ENCODE measurements around the gene MAP1LC3B2.
A peak's percentile ranks its signal among the peaks of the same experiment; 100 is the strongest.

MAP1LC3B2 gene

DNA sequence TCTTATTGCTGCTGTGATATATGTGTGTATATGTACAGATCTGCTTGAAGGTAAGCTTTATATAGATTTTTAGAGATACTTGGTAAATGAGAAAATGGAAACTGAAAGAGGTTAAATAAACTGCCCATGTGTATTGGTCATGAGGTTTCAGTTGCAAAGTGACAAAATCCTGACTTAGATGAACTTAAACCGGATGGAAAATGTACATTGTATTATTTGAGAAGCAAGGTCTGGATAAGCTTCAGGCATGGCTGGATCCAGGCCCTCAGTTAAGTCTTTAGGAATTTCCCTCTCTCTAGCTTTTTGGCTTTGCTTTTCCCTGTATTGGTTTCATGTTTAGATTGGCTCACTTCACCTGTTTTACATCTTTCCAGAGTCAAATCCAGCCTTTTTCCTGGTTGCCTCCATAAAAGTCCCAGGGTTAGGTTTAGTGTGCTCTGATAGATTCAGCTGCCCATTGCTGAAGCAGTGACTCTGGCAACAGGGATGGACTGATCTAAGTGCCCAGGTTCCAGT, 21.0 kb upstream of the MAP1LC3B2 start:
- DNase-seq: peak in 1 of 4 experiments; percentile 43

DNA sequence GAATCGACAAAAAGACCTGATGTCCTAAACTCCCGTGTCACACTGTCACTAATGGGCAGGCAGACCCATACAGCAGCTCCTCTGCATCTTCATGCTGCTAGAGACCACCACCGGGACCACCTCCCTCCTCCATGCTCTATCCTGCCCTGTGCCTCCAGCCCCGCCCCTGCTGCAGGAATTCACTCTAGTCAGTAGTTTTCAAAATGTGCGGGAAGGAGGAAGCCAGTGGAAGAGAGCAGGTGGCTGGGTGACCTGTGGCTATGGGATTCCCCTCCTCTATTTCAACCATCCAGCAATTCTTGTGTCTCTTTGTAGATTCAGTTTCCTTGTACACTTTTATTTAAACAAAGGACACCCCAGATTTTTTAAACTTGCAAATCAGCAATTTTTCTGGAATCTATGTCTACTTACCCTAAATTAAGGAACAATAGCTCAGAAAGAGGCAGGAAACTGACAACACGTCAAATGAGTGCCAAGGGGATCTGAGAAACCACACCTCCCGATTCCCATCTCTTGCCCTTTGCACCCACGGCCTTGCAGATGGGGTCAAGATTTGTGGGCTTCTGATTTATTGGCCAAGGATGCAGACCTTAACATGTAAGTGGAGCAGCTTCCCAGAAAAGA, 20.4 kb upstream of the MAP1LC3B2 start:
- DNase-seq: peak; percentile 40 to 78 (median 59)

DNA sequence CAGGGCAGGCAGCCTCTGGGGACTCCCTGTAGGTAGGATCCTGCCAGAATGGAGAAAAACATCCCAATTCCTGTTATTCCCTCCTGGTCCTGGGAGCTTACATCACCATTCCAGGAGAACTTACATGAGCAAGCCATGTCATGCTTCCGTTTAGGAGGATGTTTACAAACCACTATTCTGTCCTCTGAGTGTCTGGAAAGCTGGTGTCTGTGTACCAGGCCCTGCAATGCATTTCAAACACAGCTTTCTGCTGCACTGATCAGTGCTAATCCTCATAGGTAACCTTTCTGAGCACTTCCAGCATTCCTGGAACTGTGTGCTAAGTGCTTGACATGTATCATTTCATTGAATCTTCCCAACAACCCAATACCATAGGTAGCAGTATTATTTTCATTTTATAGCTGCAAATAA, 19.8 kb upstream of the MAP1LC3B2 start:
- DNase-seq: no peak

DNA sequence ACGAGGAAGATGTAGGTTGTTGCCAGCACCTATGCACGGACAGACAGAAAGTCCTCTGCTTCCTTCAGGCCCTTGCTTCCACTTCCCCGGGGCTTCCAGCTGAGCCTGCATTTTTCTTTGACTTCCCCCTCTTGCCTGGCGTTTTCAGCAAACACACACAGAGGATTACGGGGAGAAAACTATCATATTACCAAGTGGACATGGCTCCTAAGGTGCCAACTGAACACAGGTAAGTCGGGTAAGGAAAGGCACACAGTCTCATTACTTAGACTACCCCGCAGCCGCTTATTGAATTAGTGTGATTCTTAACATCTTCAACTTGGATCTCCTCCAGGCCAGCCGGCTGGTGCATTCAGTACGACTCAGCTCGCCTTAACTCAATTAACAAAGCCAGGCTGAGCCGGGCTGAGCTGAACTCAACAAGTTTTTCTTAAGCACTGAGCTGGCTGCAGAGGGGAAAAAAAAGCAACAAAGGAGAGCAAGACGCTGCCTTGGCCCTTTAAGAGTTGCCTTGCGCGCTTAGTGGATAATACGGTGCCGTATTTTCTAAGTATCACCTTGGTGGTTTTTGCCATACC, 19.2 kb upstream of the MAP1LC3B2 start:
- peak in 3 of 4 experiments; percentile 62 to 76 (median 71) for DNase-seq

DNA sequence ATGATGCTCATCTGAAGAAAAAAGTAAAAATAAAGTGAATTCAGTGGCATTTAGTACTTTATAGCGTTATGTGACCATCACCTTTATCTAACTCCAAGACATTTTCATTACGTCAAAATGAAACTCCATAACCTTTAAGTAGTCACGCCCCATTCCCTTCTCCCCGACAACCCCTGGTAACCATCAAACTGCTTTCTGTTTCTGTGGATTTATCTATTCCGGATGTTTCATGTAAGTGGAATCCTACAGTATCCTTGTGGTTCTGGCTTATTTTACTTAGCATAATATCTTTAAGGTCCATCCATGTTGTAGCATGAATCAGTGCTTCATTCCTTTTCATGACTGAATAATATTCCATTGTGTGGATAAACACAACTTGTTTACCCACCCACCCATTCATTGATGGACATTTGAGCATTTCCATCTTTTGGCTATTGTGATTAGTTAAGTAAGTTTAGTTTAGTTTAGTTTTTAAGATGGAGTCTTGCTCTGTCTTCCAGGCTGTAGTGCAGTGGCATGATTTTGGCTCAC, 18.5 kb upstream of the MAP1LC3B2 start:
- DNase-seq: no peak

DNA sequence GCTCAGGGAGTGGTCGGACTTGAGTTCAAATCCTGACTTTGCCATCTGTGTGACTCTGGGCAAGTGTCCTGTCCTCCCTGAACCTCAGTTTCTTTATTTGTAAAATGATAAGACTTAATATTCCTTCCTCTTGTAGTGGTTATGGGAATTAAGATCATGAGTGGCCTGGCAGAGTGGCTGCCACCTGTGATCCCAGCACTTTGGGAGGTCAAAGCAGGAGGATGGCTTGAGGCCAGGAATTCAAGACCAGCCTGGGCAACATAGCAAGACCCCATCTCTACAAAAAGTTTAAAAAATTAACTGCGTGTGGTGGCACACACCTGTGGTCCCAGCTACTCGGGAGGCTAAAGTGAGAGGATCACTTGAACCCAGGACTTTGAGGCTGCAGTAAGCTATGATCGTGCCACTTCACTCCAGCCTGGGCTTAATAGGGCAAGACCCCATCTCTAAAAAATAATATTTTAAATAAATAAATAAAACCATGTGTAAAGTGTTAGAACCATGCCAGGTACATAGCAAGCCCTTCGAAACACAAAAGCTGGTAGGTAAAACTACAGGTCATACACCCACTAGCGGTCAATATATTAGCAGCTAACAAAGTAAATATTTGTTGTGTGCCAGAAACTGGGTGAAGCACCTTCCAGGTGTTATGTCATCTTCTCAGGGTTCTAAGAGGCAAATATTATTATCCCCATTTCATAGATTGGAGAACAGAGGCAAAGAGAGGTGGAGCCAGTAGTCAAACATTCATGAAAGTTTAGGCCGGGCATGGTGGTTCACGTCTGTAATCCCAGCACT, 17.4 kb upstream of the MAP1LC3B2 start:
- DNase-seq: no peak

DNA sequence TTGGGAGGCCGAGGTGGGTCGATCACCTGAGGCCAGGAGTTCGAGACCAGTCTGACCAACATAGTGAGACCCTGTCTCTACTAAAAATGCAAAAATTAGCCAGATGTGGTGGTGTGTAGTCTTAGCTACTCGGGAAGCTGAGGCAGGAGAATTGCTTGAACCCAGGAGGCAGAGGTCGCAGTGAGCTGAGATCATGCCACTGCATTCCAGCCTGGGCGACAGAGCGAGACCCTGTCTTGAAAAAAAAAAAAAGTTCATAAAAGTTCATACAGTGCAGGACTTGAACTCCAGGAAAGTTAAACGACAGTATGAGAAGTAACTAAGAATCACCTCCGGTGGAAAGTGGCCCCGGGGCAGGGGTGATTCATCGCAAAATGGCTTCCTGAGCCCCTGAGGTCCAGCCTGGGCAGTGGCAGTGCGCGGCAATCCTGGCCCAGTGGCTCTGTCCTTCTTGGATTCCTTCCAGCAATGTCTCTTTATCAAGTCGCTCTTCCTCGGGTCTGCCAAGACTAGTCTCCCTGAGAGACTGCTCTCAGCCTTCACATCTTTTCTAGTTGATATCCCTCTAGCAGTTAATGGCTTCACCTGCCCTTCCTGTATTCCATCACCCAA, 16.7 kb upstream of the MAP1LC3B2 start:
- DNase-seq: no peak

DNA sequence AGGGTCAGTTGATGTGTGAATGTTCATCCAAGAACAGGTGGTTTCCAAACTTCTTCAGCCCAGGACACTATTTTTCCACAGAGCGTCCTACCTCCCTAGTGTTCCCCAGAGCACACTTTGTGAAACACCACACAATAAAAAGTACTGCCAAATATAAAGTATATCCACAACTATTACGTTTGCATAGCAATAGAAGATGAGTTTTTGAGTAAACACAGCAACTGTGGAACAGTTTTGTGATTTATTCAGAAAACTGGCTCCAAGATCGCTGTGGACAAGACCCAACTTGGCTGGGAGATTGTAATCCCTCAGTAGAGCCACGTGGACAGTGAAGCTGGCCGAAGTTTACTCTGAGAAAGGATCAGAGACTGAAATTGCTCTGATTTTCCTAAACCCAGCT, 14.5 kb upstream of the MAP1LC3B2 start:
- no peak for DNase-seq

DNA sequence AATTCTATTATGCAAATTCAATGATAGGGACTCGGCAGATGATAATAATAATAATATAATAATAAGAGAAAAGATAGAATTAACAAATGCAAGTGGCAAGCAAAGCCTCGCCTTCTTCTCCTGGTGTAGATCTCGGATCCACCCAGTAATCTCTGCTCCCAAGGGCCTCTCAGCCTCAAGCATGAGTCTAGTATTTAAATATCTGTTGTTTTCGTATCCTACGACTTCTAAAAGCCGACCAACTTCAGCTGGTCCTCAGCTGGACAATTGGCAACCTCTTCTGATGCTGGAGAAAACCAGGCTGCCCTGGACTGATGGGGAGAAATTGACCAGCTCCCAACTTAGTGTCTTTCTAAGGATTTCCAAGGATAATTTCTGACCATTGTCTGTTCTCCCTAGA, 14.0 kb upstream of the MAP1LC3B2 start:
- DNase-seq: no peak

DNA sequence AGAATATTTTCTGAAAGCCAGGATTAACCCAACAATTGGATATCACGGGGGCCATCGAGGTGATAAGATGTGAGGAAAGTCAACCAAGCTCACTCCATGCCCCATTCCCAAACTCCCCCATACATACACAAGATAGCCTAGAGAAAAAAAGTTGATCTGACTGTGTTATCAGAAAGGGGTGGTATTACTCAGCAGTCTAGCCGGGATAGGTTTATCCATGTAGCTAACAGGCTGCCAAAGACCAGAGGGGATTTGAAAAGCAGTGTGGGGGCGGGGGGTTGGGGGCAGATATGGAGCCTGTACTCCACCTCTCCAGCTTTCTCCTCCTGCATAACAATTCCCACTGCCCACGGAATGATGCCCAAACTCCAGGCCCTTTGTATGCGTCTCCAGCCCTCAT, 13.2 kb upstream of the MAP1LC3B2 start:
- no peak for DNase-seq

DNA sequence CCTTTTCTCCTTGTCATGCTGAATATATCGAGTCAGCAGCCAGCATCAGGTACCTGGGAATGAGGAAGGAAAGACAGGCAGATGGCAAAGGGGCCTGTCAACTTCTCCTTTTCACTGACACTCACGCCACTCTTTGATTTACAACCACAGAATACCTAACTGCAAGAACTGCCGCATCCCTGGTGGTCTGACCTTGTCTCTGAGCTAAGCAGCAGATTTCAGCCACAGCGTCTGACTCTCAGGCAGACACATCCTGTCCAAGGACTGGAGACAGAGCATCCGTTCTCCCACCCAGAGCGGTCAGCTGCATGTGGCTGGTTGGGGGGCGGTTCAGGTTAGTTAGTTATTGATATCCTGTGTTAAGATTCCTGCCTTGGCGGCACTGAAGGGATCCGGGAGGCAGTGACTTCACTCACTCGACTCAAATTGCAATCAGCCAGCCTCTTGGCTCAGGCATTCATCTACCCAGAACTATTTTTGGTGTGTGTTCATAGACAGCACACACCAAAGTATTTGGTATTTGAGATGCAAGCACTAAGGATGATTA, 11.2 kb upstream of the MAP1LC3B2 start:
- peak; percentile 50 to 69 (median 62) for DNase-seq

DNA sequence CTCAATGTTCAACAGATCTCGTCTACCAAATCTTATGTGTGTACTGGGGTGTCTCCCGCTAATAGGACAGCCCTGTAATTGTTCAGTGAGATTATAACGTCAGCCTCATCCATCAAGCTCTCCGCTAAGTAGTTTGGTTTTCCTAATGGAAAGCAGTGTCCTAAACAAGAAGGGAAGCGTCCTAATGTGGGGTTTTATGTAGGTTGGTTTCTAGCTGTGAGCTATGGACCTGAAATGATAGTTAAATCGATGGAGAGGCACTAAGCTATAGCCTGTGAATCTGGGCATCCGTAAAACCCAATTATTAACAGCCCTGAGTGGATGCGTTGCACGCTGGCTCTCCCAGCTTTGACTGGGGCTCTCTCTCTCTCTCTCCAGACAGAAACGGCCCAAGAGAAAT, 9.2 kb upstream of the MAP1LC3B2 start:
- DNase-seq: no peak

DNA sequence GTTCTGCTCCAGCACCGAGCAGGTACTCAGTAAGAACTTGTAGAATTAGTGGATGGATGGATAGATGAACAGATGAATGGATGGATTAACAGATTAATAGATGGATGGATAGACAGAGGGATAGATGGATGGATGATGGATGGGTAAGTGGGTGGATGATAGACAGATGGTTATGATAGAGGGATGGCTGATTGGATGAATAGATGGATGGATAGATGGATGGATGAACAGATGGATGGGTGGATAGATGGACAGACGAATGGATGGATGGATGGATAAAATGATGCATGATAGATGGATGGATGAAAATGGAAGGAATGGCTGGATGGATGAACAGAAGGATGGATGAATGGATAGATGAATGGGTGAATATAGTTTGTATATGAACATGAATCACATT, 8.0 kb upstream of the MAP1LC3B2 start:
- no peak for DNase-seq

DNA sequence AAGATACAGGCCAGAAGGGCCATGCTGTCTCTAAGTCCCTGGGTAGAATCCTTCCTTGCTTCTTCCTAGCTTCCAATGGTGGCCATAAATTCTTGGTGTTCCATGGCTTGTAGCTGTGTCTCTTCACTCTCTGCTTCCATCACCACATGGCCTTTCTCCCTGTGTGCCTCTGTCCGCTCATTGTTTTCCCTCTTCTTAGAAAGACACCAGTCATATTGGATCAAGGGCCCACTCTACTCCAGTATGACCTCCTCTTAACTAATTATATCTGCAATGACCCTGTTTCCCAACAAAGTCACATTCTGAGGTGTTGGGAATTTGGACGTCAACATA, 7.6 kb upstream of the MAP1LC3B2 start:
- no peak for DNase-seq

DNA sequence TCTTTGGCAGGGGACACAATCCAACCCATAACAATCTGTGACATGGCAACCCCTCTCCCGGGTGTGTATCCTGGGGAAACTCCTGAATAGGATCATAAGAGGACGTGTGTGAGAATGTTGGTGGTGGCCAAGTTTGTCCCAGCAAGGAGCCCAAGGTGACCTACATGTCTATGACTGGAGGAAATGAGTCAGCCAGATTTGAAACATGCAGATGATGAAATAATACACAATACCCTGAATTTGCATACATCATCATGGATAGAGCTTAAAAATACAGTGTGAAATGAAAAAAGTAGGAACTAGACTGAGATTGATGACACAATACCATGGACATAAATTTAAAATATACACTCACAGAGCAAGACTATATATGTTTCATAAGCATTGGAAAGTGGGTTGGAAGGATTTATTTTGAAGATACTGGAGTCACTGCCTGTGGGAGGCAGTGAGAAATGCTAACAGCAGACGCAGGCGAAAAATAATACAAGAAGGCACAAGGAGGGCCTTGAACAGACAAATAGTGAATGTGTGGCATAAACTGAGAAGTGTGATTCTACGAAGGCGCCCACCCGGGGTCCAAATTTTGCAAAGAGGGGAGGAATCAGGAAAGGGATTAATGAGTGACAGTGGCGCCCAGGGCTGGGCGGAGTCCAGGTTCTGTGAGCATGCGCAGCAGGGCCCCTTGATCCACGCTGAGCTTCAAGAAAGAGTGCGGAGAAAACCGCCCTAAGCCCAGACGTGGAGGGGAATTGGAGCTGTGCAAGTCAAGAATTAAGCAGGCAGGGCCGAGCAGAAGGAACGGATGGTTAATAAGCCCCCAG, 7.0 kb upstream of the MAP1LC3B2 start:
- DNase-seq: peak; percentile 69 to 96 (median 80)

DNA sequence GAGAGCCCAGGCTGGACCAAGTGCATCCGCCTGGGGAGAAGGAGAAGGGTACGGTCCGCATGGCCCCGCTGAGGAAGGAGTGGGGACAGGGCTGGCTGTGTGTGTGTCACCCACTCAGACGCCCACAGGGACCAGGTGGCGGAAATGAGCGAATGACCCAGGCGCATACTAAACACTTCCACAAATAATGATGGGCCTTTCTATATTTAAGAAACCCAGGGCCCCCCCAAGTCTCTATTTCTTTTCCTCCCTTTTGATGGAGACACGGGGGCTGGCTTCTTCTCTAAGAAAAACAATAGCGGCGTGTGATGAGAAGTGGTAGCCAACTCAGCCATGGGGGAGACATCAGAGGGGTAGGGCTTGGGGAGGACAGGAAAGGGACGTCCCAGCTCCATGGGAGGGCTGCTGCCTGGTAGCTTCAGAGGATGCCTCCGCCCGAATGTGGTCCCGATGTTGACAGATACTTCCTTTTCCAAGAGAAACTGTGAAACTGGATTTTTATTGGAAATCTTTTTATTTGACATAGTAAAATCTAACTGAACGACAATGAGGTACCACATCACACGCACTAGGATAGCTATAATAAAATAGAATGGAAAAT, 6.3 kb upstream of the MAP1LC3B2 start:
- DNase-seq: peak in 1 of 4 experiments; percentile 38

DNA sequence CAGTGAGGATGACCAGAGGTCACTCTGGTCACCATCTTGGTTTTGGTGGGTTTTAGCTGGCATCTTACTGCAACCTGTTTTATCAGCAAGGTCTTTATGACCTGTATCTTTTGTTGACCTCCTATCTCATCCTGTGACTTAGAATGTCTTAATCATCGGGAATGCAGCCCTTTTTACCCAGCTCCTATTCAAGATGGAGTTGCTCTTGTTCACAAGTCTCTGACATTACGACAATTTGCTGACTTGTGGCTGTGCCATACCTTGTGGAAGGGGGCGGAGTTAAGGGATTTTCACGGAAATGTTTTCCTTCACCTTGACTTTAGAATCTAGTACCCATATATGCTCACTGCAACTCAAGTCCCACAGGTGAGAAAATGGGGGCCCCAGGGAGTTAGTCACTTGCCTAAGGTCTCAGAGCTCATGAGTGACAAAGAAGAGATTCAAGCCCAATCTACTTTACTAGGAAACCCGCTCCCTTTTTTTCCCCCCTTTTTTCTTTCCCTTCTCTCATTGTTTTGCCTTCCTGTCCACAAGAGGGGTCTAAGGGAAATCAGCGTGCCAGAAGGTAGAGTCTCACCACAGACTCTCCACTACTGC, 2.7 kb upstream of the MAP1LC3B2 start:
- DNase-seq: no peak

DNA sequence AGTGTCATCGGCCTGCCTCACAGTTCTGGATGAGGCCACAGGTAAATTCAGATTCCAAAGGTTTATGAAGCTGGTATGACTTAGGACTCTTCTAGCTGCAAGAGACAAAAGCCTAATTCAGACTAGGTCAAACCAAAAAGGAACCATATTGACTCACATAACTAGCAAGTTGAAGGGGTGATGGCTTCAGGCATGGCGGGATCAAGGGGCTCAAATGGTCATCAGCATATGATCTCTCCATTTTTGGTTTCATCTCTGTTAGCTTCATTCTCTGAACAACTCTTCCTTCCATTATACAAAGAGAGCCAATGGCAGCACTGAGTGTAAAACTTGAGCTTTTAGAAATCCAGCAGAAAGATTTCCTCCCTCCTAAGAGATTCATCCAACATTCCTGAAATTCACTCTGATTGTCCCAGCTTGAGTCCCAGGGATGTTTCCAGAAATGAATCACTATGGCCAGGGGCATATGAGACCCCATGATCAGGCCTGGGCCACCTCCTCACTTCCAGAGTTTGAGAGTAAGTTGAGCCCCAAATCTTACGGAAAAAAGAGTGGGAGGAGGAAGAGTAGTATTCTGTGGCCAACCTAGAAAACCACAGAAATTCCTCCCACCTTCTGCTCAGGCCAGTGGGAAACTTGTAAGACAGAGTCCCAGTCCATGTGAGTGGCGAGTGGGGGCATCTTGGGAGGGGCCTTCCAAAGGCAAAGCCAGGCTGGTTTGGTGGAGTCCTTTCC, 2.0 kb upstream of the MAP1LC3B2 start:
- peak in 2 of 4 experiments; percentile 18 to 34 for DNase-seq

DNA sequence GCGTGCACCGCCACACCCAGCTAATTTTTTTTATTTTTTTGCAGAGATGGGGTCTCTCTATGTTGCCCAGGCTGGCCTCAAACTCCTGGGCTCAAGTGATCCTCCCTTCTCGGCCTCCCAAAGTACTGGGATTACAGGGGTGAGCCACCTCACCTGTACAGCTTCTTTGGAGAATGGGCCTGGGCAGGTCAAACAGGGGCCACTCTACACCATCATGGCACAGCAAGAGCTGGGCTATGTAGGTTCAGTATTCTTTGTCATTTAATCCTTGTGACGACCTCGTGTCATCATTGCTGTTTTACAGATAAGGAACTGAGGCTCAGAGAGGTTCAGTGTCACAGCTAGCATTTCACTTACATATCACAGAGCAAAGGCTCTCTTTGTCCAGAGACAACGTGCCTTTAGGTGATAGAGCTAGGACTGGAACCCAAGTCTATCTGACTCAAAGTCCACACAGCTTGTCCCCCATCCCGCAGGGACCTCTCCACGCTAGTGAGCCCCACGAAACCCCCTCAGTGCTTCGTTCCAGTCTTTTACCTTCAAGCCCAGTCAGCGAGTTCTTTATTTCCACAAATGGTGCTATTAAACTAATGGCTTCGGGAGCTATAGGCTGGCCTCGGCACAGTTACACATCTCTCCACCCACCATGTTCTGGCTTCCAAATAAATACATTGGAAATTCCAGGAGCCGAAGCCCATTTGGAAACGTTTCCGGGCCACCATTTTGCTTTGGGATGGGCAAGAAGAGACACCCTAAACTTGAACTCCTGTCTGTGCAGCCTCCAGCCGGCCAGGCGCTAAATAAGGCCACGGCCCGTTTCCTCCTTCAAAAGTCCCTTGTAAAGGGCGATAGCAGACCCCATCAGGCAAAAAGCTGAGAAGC, 660 bp upstream of the MAP1LC3B2 start:
- DNase-seq: peak; percentile 22 to 51 (median 36)
